ENCODE data around the gene DOCK8. TPM values are rescaled to one million over a fixed set of nuclear protein-coding genes. Genes with fewer than 3 reads are reported as not detected.

DOCK8 gene
- total and polyA plus RNA-seq, 4 experiments from 2014 or later: 31.0 to 315 (median 200) TPM

- Histone ChIP-seq H3K9me3 (ENCODE audit: control insufficient read depth in 1 of 2, low read length in 2 of 2) (no peaks in the 10 kb centered on the region), H3K27me3 (ENCODE audit: insufficient read depth, low read length) (no peaks in the 10 kb centered on the region), H3K4me3 (ENCODE audit: low read length in 2 of 2) (no peak overlapping the region), H3K4me1 (ENCODE audit: insufficient read depth, low read length) (peaks cover 25% of the 10 kb centered on the region), H3K36me3 (ENCODE audit: insufficient read depth, low read length) (no peaks in the 10 kb centered on the region), H3K27ac (ENCODE audit: low read depth, low read length) (no peak overlapping the region)
- DNase-seq: no peak
- no peaks in the 10 kb centered on the region for H3K27me3 Mint-ChIP-seq
- H3K27ac Mint-ChIP-seq: peak overlapping the region in 4 of 7 donors; percentile 16 to 47 (median 32)
- intact Hi-C loops (cut with micrococcal nuclease): no loop called here
- H3K4me3 Mint-ChIP-seq: no peak overlapping the region
- ChIA-PET CTCF (ENCODE audit: partially characterized antibody) (no interaction called here), POLR2A (ENCODE audit: partially characterized antibody) (no interaction called here)
- peaks cover 0 to 9% of the 10 kb centered on the region in 2 donors for H3K36me3 Mint-ChIP-seq
- peaks cover 20 to 40% (median 29%) of the 10 kb centered on the region in 4 donors for H3K4me1 Mint-ChIP-seq
- peaks cover 0 to 7% (median 2%) of the 10 kb centered on the region in 8 donors for H3K9me3 Mint-ChIP-seq
These were observed 297.2 kb downstream of the DOCK8 start for GRCh38 chr9:511861-512260.

GRCh38 chr9:512555-513272 is 298.0 kb downstream of the DOCK8 start:
- Mint-ChIP-seq H3K36me3 (peaks cover 0 to 9% of the 10 kb centered on the region in 2 donors), H3K27ac (peak overlapping the region in 4 of 7 donors; percentile 26 to 75 (median 46)), H3K4me3 (no peak overlapping the region), H3K27me3 (no peaks in the 10 kb centered on the region), H3K4me1 (peaks cover 20 to 48% (median 30%) of the 10 kb centered on the region in 4 donors), H3K9me3 (peaks cover 0 to 7% (median 2%) of the 10 kb centered on the region in 8 donors)
- no peak overlapping the region for H3K4me3 ChIP-seq (ENCODE audit: low read length in 2 of 2)
- peaks cover 31% of the 10 kb centered on the region for H3K4me1 ChIP-seq (ENCODE audit: insufficient read depth, low read length)
- no peaks in the 10 kb centered on the region for H3K9me3 ChIP-seq (ENCODE audit: control insufficient read depth in 1 of 2, low read length in 2 of 2)
- H3K27me3 ChIP-seq (ENCODE audit: insufficient read depth, low read length): no peaks in the 10 kb centered on the region
- no peak for DNase-seq
- H3K27ac ChIP-seq (ENCODE audit: low read depth, low read length): no peak overlapping the region
- ChIA-PET CTCF (ENCODE audit: partially characterized antibody) (no interaction called here), POLR2A (ENCODE audit: partially characterized antibody) (no interaction called here)
- intact Hi-C loops (cut with micrococcal nuclease): no loop called here
- H3K36me3 ChIP-seq (ENCODE audit: insufficient read depth, low read length): no peaks in the 10 kb centered on the region

Other genes starting within 250 kb of the DOCK8 start
- gene WASHC1, start 185.4 kb upstream of the DOCK8 start, total RNA-seq: 10 to 100 TPM; 34.4 to 39.6 TPM
- 1 to 10 TPM in 1 of 2 donors, under 1 TPM in 1; 0.99 to 1.8 TPM for gene WASHC1, start 185.4 kb upstream of the DOCK8 start, polyA plus RNA-seq
- gene FOXD4, start 96.4 kb upstream of the DOCK8 start, total RNA-seq: under 1 TPM; 0.30 to 0.35 TPM
- not detected for gene FOXD4, start 96.4 kb upstream of the DOCK8 start, polyA plus RNA-seq
- 10 to 100 TPM; 28.4 to 31.7 TPM for gene ZNG1A, start 35.8 kb upstream of the DOCK8 start, total RNA-seq
- gene ZNG1A, start 35.8 kb upstream of the DOCK8 start, polyA plus RNA-seq: 10 to 100 TPM; 17.3 to 34.8 TPM

All from CD4-positive, alpha-beta memory T cell (primary cell).